Measurements from ENCODE around the gene BHLHE40.

- TF ChIP-seq CTCF (IDR thresholded peaks at IDR 0.05 in 4 of 5, conservative IDR thresholded peaks at IDR 0.05 in 1 of 5) (no peak), POLR2A (IDR thresholded peaks at IDR 0.05) (no peak)
Observed at GRCh38 chr3:4950351-4950784, 28.9 kb upstream of the BHLHE40 start.
